Bone marrow (tissue), 2 donors: Measurements from ENCODE around the gene PDGFB.

Experiments
- DNase-seq, 2 donors: peaks; one replicate each; lab custom pipeline; 2025; lab: John Stamatoyannopoulos, UW

The PDGFB gene

GRCh38 chr22:39205344-39206021 is 39.3 kb downstream of the PDGFB start:
- no peak for DNase-seq

GRCh38 chr22:39204216-39204615 is 40.6 kb downstream of the PDGFB start:
- DNase-seq, result no peak

GRCh38 chr22:39197578-39197977 is 47.2 kb downstream of the PDGFB start:
- DNase-seq, result no peak

GRCh38 chr22:39194098-39194497 is 50.7 kb downstream of the PDGFB start:
- DNase-seq, result no peak

GRCh38 chr22:39188809-39189208 is 56.0 kb downstream of the PDGFB start:
- DNase-seq, result no peak

GRCh38 chr22:39185601-39186012 is 59.2 kb downstream of the PDGFB start:
- DNase-seq, result no peak

GRCh38 chr22:39184586-39185577 is 59.9 kb downstream of the PDGFB start:
- no peak for DNase-seq

GRCh38 chr22:39183991-39184585 is 60.7 kb downstream of the PDGFB start:
- no peak for DNase-seq

GRCh38 chr22:39182478-39183030 is 62.2 kb downstream of the PDGFB start:
- DNase-seq, result no peak

- no peak for DNase-seq
Observed at GRCh38 chr22:39181778-39182177, 63.0 kb downstream of the PDGFB start.

GRCh38 chr22:39181356-39181755 is 63.4 kb downstream of the PDGFB start:
- DNase-seq, result no peak

- no peak for DNase-seq
Observed at GRCh38 chr22:39179841-39180335, 64.9 kb downstream of the PDGFB start.

GRCh38 chr22:39179401-39179827 is 65.4 kb downstream of the PDGFB start:
- no peak for DNase-seq

GRCh38 chr22:39178206-39179111 is 66.3 kb downstream of the PDGFB start:
- DNase-seq, result peak in 1 of 2 donors; percentile 16

- DNase-seq, result no peak
Observed at GRCh38 chr22:39177791-39178190, 67.0 kb downstream of the PDGFB start.

GRCh38 chr22:39177456-39177775 is 67.4 kb downstream of the PDGFB start:
- no peak for DNase-seq

GRCh38 chr22:39176714-39177455 is 67.9 kb downstream of the PDGFB start:
- no peak for DNase-seq

GRCh38 chr22:39176143-39176713 is 68.6 kb downstream of the PDGFB start:
- no peak for DNase-seq

GRCh38 chr22:39175353-39176142 is 69.2 kb downstream of the PDGFB start:
- no peak for DNase-seq
